HG02763 (cell line): ENCODE results near the gene ECE2.

Source experiments
- ATAC-seq: cut with Tn5 transposase; IDR thresholded peaks from one replicate; pipeline ENCODE4 v1.9.1; 2021; ENCODE audit warnings: mild to moderate bottlenecking, moderate library complexity; ENCODE audit not compliant: unreplicated experiment

Gene ECE2

DNA sequence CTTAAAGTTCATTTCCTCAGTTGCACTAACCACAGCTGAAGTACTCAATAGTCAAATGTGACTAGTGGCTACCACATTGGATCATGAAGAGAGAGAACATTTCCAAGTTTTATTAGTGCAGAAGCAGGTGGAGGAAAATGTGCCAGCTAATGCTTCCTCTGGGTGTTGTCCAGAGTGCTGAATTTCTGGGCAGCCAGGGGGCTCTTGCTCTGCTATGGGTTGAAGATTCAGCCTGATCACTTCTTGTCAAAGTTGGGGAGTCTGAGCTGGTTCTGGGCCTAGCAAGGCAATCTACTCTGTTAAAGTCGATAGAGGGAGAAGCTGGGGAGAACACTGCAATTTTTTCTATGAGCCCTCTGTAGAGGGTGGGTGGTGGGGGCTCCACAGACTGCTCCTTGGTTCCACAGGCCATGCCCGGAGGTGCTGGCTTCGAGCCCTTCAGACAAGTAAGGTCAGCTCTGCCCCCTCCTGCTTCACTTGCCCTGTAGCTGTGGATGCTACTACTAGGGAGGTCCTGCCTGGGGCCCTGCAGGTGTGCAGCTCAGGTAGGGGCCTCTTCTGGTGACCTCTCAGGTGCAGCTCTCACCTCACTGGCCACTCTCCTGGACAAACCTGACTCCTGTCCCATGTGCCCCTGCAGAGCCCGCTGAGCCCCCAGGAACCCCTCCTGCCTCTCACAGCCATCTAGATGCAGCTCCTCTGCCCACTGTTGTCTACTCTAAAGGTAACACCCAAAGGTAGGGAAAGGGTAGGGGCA lies 35.3 kb upstream of the ECE2 start:
- no peak for ATAC-seq

DNA sequence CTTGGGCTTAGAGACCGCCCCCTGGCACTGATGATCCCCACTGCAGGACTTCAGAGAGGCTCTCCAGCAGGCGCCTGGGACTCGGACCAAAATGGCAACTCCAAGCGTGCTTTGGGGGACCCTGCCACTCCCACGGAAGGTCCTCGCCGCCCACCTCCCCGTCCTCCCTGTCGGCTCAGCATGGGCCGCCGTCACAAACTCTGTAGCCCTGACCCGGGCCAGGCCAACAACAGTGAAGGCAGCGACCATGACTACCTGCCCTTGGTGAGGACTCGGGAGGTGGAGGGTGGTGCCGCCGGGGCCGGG lies 34.7 kb upstream of the ECE2 start:
- ATAC-seq = no peak

DNA sequence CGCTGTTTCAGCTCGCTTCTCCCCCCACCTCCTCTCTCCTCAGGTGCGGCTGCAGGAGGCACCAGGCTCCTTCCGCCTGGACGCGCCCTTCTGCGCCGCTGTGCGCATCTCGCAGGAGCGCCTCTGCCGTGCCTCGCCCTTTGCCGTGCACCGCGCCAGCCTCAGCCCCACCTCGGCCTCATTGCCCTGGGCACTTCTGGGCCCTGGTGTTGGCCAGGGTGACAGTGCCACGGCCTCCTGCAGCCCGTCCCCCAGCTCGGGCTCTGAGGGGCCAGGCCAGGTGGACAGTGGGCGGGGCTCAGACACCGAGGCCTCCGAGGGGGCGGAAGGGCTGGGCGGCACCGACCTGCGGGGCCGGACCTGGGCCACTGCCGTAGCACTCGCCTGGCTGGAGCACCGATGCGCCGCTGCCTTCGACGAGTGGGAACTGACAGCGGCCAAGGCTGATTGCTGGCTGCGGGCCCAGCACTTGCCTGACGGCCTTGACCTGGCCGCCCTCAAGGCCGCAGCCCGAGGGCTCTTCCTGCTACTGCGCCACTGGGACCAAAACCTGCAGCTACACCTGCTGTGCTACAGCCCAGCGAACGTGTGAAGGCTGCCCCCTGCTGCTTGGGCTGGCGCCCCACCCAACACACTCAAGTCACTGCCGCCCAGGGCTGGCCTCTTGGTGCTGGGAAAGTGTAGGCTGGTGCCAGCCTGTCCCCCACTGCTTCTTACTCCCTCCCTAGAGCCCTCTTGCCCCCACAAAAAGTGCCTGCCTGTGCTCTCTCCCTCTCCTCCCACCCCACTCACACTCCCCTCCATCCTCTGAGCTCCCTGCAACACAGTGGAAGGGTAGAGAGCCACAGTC lies 34.1 kb upstream of the ECE2 start:
- no peak for ATAC-seq

GRCh38 chr3:184242297-184242685 lies 33.5 kb upstream of the ECE2 start:
- ATAC-seq = no peak

DNA sequence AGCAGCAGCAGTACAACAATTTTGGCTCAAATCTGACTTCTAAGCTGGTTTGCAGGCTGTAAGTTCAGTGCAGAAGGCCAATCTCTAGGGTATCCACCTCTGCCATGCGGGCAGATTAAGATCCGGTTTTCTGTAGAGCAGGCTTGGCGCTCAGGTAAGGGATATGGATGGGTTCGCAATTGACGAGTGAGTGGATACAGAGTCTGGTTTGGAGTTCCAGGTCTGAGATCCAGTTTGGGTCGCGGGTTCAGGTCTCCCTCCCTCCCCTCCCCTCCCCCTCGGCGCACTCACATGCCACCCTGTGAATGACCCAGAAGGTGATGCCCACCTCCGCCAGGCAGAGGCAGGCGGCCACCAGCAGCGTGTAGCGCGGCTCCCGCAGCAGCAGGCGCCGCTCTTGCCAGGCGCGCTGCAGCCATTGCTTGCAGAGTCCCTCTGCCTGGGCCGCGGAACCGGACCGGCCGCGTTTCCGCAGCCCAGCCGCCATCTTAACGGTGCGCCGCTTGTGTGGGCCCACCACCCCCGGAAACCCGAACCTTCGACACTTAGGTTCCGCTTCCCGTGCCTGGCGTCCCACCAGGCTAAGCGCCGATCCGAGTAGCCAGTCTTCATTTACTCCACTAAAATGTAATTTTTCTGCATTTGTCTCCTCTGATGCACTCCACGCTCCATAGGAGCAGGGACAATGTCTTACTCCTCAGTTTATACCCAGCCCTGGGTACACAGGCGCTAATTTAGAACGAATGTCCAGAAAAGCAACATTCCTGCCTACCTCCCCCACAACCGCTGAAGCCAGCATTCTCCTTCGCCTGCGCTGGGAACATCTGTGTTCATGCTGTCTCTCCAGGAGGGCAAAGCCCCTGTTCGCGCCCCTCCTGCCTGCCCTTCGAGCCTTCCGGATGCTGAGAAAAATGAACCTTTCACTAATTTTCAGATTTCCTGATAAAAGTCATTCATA lies 27.1 kb upstream of the ECE2 start, which contains the start of gene ALG3:
Gene ALG3 (minus strand): TSS at position 509 of the 958 bp plus-strand sequence. CDS start 22 bp downstream, at position 487.
- peak; percentile 55 for ATAC-seq

DNA sequence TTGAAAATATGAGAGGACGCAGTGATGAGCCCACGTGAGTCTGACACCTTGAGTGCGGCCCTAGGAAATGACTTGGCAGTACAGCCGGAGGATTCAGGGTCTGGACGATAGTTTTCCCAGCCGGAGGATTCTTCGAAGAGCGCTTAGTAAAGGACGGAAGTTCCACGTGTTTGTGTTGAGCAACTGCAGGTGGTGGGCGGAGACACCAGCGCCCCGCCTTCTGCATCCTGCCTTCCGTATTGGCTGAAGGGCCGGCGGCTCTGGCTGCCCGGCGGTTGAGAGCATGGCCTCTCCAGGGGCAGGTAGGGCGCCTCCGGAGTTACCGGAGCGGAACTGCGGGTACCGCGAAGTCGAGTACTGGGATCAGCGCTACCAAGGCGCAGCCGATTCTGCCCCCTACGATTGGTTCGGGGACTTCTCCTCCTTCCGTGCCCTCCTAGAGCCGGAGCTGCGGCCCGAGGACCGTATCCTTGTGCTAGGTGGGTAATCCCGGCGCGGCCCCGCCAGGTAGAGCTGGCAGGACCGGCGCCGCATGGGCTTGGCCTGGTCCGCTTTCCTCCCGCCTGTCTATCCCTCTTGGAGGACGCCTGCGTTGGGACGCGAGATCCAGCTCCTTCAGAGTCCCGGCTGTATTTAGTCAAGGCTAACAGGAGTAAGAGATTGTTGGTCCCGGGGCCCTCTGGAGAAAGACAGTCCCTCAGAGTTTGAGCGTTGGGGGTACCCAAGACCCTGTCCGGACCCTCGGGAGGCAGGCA lies 26.2 kb upstream of the ECE2 start, which contains the start of gene EEF1AKMT4:
Gene EEF1AKMT4 (plus strand): TSS at position 261 of the 755 bp plus-strand sequence. CDS start 23 bp downstream, at position 284.
- peak; percentile 89 for ATAC-seq

DNA sequence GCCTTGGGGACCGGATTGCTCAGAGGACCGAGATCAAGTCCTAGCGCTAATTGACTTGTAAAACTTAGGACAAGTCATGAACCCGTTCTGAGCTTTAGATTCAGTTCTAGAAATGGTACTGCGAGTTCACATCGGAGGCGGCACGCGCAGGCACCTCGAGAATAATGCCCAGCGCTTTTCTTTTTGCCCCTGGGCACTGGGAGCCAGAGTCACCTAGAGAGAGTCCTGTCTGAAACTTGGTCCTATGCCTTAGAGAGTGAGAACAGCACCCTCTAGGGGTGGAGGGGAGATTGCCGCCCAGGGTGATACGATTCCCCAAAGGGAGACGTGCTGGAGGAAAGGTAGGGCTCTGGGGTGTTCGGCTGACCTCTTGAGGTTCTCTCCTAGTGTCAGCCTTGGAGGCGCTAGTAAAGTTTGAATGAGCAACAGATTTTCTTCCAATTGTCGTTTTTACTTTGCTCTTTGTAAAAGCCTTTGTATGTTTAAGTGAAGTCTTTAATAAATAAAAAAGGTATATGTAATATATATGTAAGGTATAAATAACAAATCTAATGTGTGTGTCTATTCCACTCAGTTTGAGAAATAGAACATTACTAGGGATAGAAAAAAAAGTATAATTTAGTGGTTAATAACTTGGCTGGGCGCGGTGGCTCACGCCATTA lies 25.5 kb upstream of the ECE2 start:
- peak; percentile 43 for ATAC-seq

- ATAC-seq = no peak
Measured at GRCh38 chr3:184255291-184256039, 20.4 kb upstream of the ECE2 start.

GRCh38 chr3:184257083-184257915 lies 18.5 kb upstream of the ECE2 start:
- ATAC-seq = no peak

GRCh38 chr3:184258926-184259325 lies 16.9 kb upstream of the ECE2 start:
- ATAC-seq = no peak

DNA sequence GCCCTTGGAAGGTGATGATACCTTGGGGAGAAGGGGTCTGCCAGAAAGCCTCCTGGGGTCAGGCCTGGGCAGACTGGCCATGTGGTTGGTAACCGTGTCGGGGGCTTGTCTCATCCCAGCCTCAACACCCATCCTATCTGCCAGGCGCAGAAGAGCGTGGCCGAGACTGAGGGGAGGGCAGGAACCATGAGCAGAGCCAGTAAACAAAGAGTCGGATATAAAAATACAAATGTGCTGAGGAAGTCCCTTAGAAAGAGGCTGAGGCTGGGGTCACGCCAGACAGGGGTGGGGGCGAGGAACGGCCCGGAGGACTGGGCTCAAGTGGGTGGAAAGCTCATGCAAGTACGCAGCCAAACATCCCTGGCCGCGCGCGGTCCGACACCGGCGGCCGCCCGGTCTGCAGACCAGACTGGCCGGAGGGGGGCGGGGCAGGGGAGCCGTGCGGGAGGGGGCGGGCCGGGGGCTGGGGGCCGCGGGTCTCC lies 16.4 kb upstream of the ECE2 start:
- ATAC-seq = no peak

DNA sequence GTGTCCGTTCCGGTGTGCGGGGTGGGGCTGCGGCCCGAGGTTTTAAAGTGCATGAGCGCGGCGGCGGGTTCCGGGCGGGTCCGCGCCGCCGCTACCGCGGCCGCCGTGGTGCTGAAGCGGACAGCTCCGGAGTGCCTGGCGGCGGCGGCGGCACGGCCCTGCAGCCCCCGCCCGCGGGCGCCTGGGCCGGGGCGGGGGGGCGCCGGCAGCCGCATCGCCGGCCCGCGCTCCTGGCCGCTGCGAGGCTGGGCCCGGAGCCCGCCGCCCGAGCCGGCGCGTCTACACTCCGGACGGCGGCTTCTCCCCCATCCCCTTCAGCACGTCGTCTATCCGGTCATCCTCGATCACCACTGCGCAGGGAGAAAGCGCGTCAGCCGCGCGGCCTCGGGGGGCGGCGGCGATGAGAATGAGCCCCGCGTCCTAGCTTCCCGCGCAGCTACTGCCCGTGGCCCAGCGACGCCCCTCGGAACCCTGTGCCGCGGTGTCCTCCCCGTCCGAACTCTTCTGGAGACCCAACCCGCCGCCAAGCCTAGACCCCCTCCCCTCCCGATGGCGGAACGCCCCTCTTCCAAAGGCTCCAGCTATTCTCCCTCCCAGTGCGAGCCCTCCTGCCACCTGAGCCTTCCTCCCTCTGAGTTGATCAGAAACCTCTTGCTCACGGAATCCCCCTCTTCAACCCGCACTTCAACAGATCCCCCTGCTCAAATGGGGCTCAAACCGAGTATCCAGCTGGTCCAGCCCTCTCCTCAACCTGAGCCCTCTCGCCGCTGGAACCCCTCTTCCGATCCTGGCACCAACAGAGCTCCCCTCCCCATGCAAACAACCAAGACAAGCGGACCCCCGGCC lies 15.7 kb upstream of the ECE2 start:
- no peak for ATAC-seq

GRCh38 chr3:184260724-184261269 lies 15.0 kb upstream of the ECE2 start:
- no peak for ATAC-seq

DNA sequence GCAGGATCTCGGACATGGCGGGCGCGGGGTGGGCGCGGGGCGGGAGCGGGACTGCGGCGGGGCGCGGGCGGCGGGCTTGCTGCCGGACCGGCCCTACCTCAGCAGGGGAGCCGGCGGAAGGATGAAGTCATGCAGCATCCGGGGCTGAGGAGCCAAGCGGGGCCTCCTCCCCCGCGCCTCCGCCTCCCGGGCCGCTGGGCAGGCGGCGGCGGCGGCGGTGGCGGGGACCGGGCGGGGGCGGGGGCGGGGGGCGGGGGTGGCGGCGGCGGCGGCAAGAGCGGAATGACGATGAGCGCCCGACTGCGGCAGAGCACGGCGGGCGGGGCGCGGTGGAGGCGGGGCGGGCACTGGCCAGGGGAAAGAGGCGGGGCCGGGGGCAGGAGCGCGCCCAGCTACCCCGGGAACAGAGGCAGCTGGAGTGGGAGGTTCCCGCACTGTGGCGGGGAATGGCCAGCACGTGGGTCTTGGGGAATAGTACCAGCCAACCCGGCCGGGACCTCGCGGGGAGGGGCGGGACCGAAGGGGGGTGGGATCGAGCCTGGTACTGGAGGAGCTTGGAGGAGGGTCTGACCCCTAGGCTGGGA lies 14.5 kb upstream of the ECE2 start, which contains the start of gene CAMK2N2:
Gene CAMK2N2 (minus strand): TSS at position 284 of the 584 bp plus-strand sequence. CDS start 268 bp downstream, at position 16.
- no peak for ATAC-seq

DNA sequence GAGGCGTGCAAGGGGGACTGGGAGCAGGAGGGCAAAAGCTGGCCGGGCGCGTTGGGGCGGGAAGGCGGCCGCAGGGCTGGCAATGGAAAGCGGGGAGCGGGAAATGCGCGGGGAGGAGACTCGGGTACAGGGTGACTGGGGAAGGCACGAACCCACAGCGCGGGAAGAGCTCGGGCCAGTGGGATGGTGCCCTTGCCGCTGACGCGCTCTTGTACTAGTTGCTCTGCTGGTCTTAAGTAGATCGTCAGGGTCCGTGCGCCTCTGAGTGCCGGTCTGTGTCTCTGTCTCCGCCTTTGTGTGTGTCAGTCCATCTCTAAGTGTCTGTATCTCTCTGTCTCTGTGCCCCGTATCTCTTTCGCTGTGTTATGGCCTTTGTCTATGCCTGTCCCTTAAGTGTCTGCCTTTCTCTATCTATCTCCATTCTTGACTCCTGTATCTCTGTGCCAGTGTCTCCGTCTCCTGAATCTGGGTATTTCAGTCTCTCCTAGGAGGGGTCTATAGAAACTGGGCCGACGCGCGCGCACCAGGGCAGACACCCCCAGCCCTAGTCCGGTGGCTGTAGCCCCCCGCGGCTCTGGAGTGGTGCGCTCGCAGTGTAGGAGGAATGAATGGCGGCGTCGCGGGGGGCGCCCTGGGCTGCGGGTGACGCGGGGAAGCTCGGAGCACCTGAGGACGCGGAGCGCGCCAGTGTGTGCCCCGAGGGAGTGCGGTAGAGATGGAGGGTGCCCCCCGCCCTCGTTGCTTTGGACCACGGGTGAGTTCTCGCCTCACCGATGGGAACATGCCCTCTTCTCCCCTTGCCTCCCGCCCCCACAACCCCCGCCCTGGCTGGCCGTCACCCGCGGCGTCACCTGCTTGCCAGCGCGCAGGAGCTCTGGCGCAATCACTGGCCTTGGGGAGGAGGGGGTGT lies 13.7 kb upstream of the ECE2 start:
- no peak for ATAC-seq
